Measurements from ENCODE around the gene VSX1. TPM values are rescaled to one million over a fixed set of nuclear protein-coding genes. Genes with fewer than 3 reads are reported as not detected.

The VSX1 gene
- total RNA-seq, 1 donor from 2014 or later, result not detected

- Histone ChIP-seq H3K4me3 (ENCODE audit: low read length in 3 of 3) (peak overlapping the region in 1 of 3 donors; percentile 6), H3K27ac (ENCODE audit: low read depth, low read length) (peak overlapping the region; percentile 89), H3K4me1 (ENCODE audit: control insufficient read depth in 3 of 3, insufficient read depth in 3 of 3, low read length in 3 of 3) (peaks cover 67 to 83% (median 81%) of the 10 kb centered on the region in 3 donors), H3K27me3 (ENCODE audit: control insufficient read depth in 3 of 3, insufficient read depth in 3 of 3, low read length in 3 of 3) (no peaks in the 10 kb centered on the region), H3K9me3 (ENCODE audit: control insufficient read depth in 3 of 3, low read length in 3 of 3) (no peaks in the 10 kb centered on the region), H3K9ac (ENCODE audit: low read depth in 1 of 3, low read length in 3 of 3) (peak overlapping the region in 1 of 3 donors; percentile 55), H3K36me3 (ENCODE audit: control insufficient read depth in 3 of 3, insufficient read depth in 3 of 3, low read length in 3 of 3) (no peaks in the 10 kb centered on the region)
These were observed 45.5 kb downstream of the VSX1 start for GRCh38 chr20:25036331-25036936.

GRCh38 chr20:25035921-25036320, 46.0 kb downstream of the VSX1 start:
- Histone ChIP-seq H3K4me3 (ENCODE audit: low read length in 3 of 3) (peak overlapping the region in 2 of 3 donors; percentile 6 to 9), H3K4me1 (ENCODE audit: control insufficient read depth in 3 of 3, insufficient read depth in 3 of 3, low read length in 3 of 3) (peaks cover 63 to 80% (median 79%) of the 10 kb centered on the region in 3 donors), H3K9ac (ENCODE audit: low read depth in 1 of 3, low read length in 3 of 3) (peak overlapping the region in 1 of 3 donors; percentile 54)

GRCh38 chr20:25033924-25034300, 48.0 kb downstream of the VSX1 start:
- H3K4me3 ChIP-seq (ENCODE audit: low read length in 3 of 3), result no peak overlapping the region
- H3K4me1 ChIP-seq (ENCODE audit: control insufficient read depth in 3 of 3, insufficient read depth in 3 of 3, low read length in 3 of 3), result peaks cover 44 to 67% (median 65%) of the 10 kb centered on the region in 3 donors
- H3K9ac ChIP-seq (ENCODE audit: low read depth in 1 of 3, low read length in 3 of 3), result peak overlapping the region in 1 of 3 donors; percentile 51
- peak overlapping the region; percentile 23 for H3K27ac ChIP-seq (ENCODE audit: low read depth, low read length)
- no peaks in the 10 kb centered on the region for H3K27me3 ChIP-seq (ENCODE audit: control insufficient read depth in 3 of 3, insufficient read depth in 3 of 3, low read length in 3 of 3)
- peaks cover 11 to 15% (median 13%) of the 10 kb centered on the region in 3 donors for H3K36me3 ChIP-seq (ENCODE audit: control insufficient read depth in 3 of 3, insufficient read depth in 3 of 3, low read length in 3 of 3)
- no peaks in the 10 kb centered on the region for H3K9me3 ChIP-seq (ENCODE audit: control insufficient read depth in 3 of 3, low read length in 3 of 3)

More at GRCh38 chr20:25035921-25036320, 46.0 kb downstream of the VSX1 start:
- Histone ChIP-seq H3K27ac (ENCODE audit: low read depth, low read length) (peak overlapping the region; percentile 89), H3K9me3 (ENCODE audit: control insufficient read depth in 3 of 3, low read length in 3 of 3) (no peaks in the 10 kb centered on the region), H3K27me3 (ENCODE audit: control insufficient read depth in 3 of 3, insufficient read depth in 3 of 3, low read length in 3 of 3) (no peaks in the 10 kb centered on the region), H3K36me3 (ENCODE audit: control insufficient read depth in 3 of 3, insufficient read depth in 3 of 3, low read length in 3 of 3) (no peaks in the 10 kb centered on the region)

DNA sequence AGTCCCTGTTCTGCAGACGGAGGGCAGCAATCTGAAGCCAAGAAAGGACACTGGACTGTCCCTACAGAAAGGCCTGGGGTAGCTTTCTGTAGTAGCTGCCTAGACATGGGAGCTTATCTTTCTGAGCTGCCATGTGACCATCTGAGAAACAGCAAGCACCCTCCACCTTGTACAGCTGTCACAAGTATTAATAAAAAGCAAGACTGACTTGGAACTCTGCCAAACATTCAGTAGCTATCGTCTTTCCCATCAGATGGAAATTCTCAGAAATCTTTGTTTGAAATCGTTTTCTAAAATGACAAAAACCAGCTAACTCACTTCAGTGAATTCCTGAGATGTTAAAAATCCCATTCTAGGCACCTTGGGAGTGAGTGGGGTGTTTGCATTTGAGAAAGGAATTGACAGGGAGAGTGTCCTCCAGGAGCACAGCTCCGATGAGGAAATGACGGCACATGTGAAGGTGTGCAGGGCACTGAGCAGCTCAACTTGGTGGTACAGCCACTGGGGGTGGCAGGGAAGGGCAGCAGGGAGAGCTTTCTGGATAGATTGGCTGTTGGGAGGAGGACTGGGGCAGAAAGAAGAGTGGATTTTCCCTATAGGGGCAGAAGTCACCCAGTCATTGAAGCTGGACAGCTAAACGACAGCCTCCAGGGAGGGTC, 48.5 kb downstream of the VSX1 start:
- Histone ChIP-seq H3K9ac (ENCODE audit: low read depth in 1 of 3, low read length in 3 of 3) (peak overlapping the region in 1 of 3 donors; percentile 54), H3K27me3 (ENCODE audit: control insufficient read depth in 3 of 3, insufficient read depth in 3 of 3, low read length in 3 of 3) (no peaks in the 10 kb centered on the region), H3K36me3 (ENCODE audit: control insufficient read depth in 3 of 3, insufficient read depth in 3 of 3, low read length in 3 of 3) (peaks cover 11 to 15% (median 13%) of the 10 kb centered on the region in 3 donors), H3K9me3 (ENCODE audit: control insufficient read depth in 3 of 3, low read length in 3 of 3) (no peaks in the 10 kb centered on the region), H3K27ac (ENCODE audit: low read depth, low read length) (peak overlapping the region; percentile 23), H3K4me1 (ENCODE audit: control insufficient read depth in 3 of 3, insufficient read depth in 3 of 3, low read length in 3 of 3) (peaks cover 39 to 62% (median 60%) of the 10 kb centered on the region in 3 donors), H3K4me3 (ENCODE audit: low read length in 3 of 3) (no peak overlapping the region)

- Histone ChIP-seq H3K4me3 (ENCODE audit: low read length in 3 of 3) (peak overlapping the region in 1 of 3 donors; percentile 32), H3K27me3 (ENCODE audit: control insufficient read depth in 3 of 3, insufficient read depth in 3 of 3, low read length in 3 of 3) (no peaks in the 10 kb centered on the region), H3K27ac (ENCODE audit: low read depth, low read length) (peak overlapping the region; percentile 23), H3K4me1 (ENCODE audit: control insufficient read depth in 3 of 3, insufficient read depth in 3 of 3, low read length in 3 of 3) (peaks cover 32 to 55% (median 52%) of the 10 kb centered on the region in 3 donors), H3K36me3 (ENCODE audit: control insufficient read depth in 3 of 3, insufficient read depth in 3 of 3, low read length in 3 of 3) (peaks cover 11 to 15% (median 13%) of the 10 kb centered on the region in 3 donors), H3K9me3 (ENCODE audit: control insufficient read depth in 3 of 3, low read length in 3 of 3) (no peaks in the 10 kb centered on the region), H3K9ac (ENCODE audit: low read depth in 1 of 3, low read length in 3 of 3) (peak overlapping the region in 2 of 3 donors; percentile 11 to 54)
These were observed 49.3 kb downstream of the VSX1 start for GRCh38 chr20:25032478-25033264.

GRCh38 chr20:25032065-25032477, 49.9 kb downstream of the VSX1 start:
- H3K27ac ChIP-seq (ENCODE audit: low read depth, low read length), result peak overlapping the region; percentile 23
- no peaks in the 10 kb centered on the region for H3K9me3 ChIP-seq (ENCODE audit: control insufficient read depth in 3 of 3, low read length in 3 of 3)
- peaks cover 11 to 15% (median 13%) of the 10 kb centered on the region in 3 donors for H3K36me3 ChIP-seq (ENCODE audit: control insufficient read depth in 3 of 3, insufficient read depth in 3 of 3, low read length in 3 of 3)
- no peaks in the 10 kb centered on the region for H3K27me3 ChIP-seq (ENCODE audit: control insufficient read depth in 3 of 3, insufficient read depth in 3 of 3, low read length in 3 of 3)
- no peak overlapping the region for H3K4me3 ChIP-seq (ENCODE audit: low read length in 3 of 3)
- H3K4me1 ChIP-seq (ENCODE audit: control insufficient read depth in 3 of 3, insufficient read depth in 3 of 3, low read length in 3 of 3), result peaks cover 26 to 50% (median 46%) of the 10 kb centered on the region in 3 donors
- no peak overlapping the region for H3K9ac ChIP-seq (ENCODE audit: low read depth in 1 of 3, low read length in 3 of 3)

DNA sequence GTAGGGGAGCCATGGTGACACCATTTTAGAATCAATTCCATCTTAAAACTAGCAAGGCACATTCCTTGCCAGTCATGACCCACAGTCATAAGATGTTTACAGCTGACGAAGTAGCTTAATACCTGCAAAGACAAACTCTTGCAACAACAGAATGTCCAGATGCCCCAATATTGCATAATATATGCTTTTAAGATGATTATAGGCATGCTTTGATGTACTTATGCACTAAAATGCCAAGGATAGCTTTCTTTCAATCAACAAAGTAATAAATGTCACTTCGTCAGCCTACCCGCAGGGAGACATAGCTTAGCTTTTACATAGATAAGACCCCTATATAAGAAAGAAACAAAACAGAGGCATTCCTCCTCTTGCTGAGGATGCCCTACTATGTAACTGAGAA, 50.7 kb downstream of the VSX1 start:
- Histone ChIP-seq H3K36me3 (ENCODE audit: control insufficient read depth in 3 of 3, insufficient read depth in 3 of 3, low read length in 3 of 3) (peaks cover 11 to 15% (median 13%) of the 10 kb centered on the region in 3 donors), H3K9ac (ENCODE audit: low read depth in 1 of 3, low read length in 3 of 3) (no peak overlapping the region), H3K27me3 (ENCODE audit: control insufficient read depth in 3 of 3, insufficient read depth in 3 of 3, low read length in 3 of 3) (no peaks in the 10 kb centered on the region), H3K27ac (ENCODE audit: low read depth, low read length) (no peak overlapping the region), H3K4me3 (ENCODE audit: low read length in 3 of 3) (no peak overlapping the region), H3K9me3 (ENCODE audit: control insufficient read depth in 3 of 3, low read length in 3 of 3) (no peaks in the 10 kb centered on the region), H3K4me1 (ENCODE audit: control insufficient read depth in 3 of 3, insufficient read depth in 3 of 3, low read length in 3 of 3) (peaks cover 26 to 50% (median 46%) of the 10 kb centered on the region in 3 donors)

GRCh38 chr20:25030649-25031207, 51.2 kb downstream of the VSX1 start:
- peaks cover 28 to 50% (median 46%) of the 10 kb centered on the region in 3 donors for H3K4me1 ChIP-seq (ENCODE audit: control insufficient read depth in 3 of 3, insufficient read depth in 3 of 3, low read length in 3 of 3)
- no peaks in the 10 kb centered on the region for H3K9me3 ChIP-seq (ENCODE audit: control insufficient read depth in 3 of 3, low read length in 3 of 3)
- no peak overlapping the region for H3K27ac ChIP-seq (ENCODE audit: low read depth, low read length)
- H3K9ac ChIP-seq (ENCODE audit: low read depth in 1 of 3, low read length in 3 of 3), result no peak overlapping the region
- no peaks in the 10 kb centered on the region for H3K27me3 ChIP-seq (ENCODE audit: control insufficient read depth in 3 of 3, insufficient read depth in 3 of 3, low read length in 3 of 3)
- peaks cover 14 to 15% (median 15%) of the 10 kb centered on the region in 3 donors for H3K36me3 ChIP-seq (ENCODE audit: control insufficient read depth in 3 of 3, insufficient read depth in 3 of 3, low read length in 3 of 3)
- H3K4me3 ChIP-seq (ENCODE audit: low read length in 3 of 3), result no peak overlapping the region

DNA sequence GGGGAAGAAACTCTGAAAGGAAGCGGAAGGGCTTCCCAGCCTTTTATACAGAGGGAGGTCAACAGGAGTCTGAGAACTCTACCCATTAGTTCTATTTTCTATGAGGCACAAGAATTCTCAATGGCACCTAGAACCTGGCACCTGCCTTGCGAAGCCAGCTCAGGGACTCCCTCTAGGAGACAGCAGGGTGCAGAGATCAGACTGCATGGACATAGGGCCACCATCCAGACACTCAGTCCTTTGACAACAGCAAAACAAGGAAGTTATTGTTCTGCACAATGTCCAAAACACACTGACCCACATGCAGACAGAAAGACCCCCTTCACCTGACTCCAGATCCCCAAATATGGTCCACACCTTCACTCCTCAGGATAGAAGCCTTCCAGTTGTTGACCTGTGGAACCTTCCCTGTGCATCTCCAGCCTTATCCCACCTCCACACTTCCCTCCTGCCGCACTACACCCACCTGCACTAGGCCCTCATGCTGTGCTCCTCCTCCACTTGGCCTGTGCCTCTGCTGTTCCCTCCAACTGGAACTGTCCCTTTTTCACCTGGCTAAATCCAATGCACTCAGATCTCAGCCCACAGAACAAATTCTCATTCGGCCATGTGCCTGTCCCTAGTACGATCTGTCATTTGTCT, 51.8 kb downstream of the VSX1 start:
- H3K4me3 ChIP-seq (ENCODE audit: low read length in 3 of 3), result no peak overlapping the region
- no peak overlapping the region for H3K9ac ChIP-seq (ENCODE audit: low read depth in 1 of 3, low read length in 3 of 3)
- no peak overlapping the region for H3K27ac ChIP-seq (ENCODE audit: low read depth, low read length)
- peaks cover 34 to 54% (median 48%) of the 10 kb centered on the region in 3 donors for H3K4me1 ChIP-seq (ENCODE audit: control insufficient read depth in 3 of 3, insufficient read depth in 3 of 3, low read length in 3 of 3)
- peaks cover 14 to 15% (median 15%) of the 10 kb centered on the region in 3 donors for H3K36me3 ChIP-seq (ENCODE audit: control insufficient read depth in 3 of 3, insufficient read depth in 3 of 3, low read length in 3 of 3)
- no peaks in the 10 kb centered on the region for H3K9me3 ChIP-seq (ENCODE audit: control insufficient read depth in 3 of 3, low read length in 3 of 3)
- H3K27me3 ChIP-seq (ENCODE audit: control insufficient read depth in 3 of 3, insufficient read depth in 3 of 3, low read length in 3 of 3), result no peaks in the 10 kb centered on the region

Data from skeletal muscle tissue (tissue), 4 donors.